GM10266 (cell line): ENCODE measurements around the gene ERG.

Experiments
- DNase-seq: peaks from one replicate; pipeline ENCODE4 v3.0.0; 2012; ENCODE audit errors: extremely low spot score
- CTCF ChIP-seq: IDR thresholded peaks from 2 replicates; pipeline ENCODE4 v1.5.1; 2012; ENCODE audit warnings: mild to moderate bottlenecking, low read depth; ENCODE audit not compliant: control insufficient read depth, insufficient read depth; ENCODE audit errors: missing control alignments

Gene ERG

GRCh38 chr21:38498057-38498833 is at the start of gene ERG:
TSS of gene ERG (minus strand) at chr21:38498477. CDS start at chr21:38498380, 97 bp downstream.
- TF ChIP-seq CTCF, result no peak
- no peak for DNase-seq

- no peak for TF ChIP-seq CTCF
- DNase-seq, result no peak
Observed at GRCh38 chr21:38544661-38545060, 46.4 kb upstream of the ERG start.

- TF ChIP-seq CTCF, result no peak
- no peak for DNase-seq
Observed at GRCh38 chr21:38542263-38542662, 44.0 kb upstream of the ERG start.

- no peak for TF ChIP-seq CTCF
- no peak for DNase-seq
Observed at GRCh38 chr21:38538353-38538752, 40.1 kb upstream of the ERG start.

- no peak for DNase-seq
- TF ChIP-seq CTCF, result no peak
Observed at GRCh38 chr21:38534591-38534990, 36.3 kb upstream of the ERG start.

GRCh38 chr21:38533887-38534286 is 35.6 kb upstream of the ERG start:
- no peak for TF ChIP-seq CTCF
- no peak for DNase-seq

GRCh38 chr21:38531591-38531990 is 33.3 kb upstream of the ERG start:
- no peak for TF ChIP-seq CTCF
- no peak for DNase-seq
